NCI-H2227 (cell line): ENCODE data around the gene RNASE3.
"Not testable (repeated sequence)": the region's sequence is repeated elsewhere in the genome, so short reads cannot be mapped to it uniquely, and the experiment has no call there.

Experiments used
- DNase-seq: peaks from one replicate; lab custom pipeline; 2025; ENCODE audit not compliant: unreplicated experiment; lab: John Stamatoyannopoulos, UW

The RNASE3 gene

DNA sequence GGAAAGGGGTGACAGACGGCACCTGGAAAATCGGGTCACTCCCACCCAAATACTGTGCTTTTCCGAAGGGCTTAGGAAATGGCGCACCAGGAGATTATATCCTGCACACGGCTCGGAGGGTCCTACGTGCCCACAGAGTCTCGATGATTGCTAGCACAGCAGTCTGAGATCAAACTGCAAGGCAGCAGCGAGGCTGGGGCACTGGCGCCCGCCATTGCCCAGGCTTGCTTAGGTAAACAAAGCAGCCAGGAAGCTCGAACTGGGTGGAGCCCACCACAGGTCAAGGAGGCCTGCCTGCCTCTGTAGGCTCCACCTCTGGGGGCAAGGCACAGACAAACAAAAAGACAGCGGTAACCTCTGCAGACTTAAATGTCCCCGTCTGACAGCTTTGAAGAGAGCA lies 19.6 kb downstream of the RNASE3 start:
- DNase-seq, result not testable (repeated sequence)

- DNase-seq, result not testable (repeated sequence)
These were observed 28.0 kb downstream of the RNASE3 start for GRCh38 chr14:20919038-20919756.

GRCh38 chr14:20923766-20924297 lies 32.6 kb downstream of the RNASE3 start:
- not testable (repeated sequence) for DNase-seq

DNA sequence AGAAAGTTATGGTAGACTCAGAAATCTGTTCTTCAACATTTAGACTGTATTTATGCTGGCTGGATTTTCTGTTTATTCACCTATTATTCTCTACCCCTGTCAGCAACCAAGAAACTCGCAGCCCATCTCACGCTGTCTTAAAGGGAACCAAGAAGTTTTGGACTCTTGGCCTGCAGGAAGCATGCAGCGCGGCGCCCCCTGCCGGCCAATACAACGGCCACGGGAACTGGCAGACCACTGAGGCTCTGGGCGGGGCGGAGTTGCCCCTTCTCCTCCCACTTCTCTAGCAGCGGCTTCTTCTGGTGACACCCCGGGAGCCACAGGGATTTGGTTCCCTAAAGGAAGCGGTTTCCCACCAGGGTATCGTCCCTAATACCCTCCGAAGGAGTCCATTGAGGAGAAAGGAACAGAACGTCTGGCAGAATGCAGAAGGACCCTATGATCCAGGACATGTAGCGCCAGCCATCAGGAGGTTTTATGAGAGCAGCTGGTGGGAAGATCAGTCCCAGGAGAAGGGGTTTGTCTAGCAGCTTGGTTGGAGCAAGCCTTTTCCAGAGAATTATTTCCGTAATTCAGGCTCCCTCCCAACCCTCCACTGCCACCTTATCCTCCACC lies 43.1 kb downstream of the RNASE3 start:
- no peak for DNase-seq

DNA sequence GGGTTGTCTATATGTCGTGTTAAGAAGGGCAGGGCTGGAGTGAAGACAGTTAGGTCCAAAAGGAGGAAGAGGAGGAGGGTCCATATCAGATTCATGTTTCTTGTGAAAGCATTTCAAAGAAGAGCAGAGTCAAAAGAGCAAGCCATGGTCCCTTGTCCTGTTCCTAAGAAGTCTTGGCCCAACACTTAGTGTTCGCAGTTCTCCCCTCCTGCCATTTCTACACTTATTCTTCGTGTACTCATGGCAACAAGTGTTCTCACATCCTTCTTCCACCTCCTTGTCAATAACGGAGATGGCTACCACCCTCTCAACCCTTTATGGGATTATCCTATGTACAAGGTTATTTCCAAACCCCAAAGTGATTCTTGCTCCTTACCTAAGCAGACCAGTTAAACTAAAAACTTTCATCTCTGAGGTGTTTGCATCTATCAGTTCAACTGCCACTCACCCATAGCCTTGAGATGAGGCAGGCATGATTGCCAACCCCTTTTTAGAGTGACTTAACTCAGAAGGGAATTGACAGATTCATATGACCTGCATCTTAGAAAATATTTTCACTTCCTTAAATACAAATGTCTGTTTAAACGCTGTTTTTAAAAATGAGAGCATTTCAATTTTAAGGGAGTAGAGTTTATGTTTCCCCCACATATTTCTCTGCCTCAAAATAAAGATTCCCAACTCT lies 44.3 kb downstream of the RNASE3 start:
- no peak for DNase-seq
